Measurements from ENCODE around the gene CARD6. TPM values are rescaled to one million over a fixed set of nuclear protein-coding genes. Genes with fewer than 3 reads are reported as not detected.
A peak's percentile ranks its signal among the peaks of the same experiment; 100 is the strongest.

CARD6 gene
- total and polyA plus RNA-seq, 9 of the 15 experiments (the other 6 are each of a cell fraction or from before 2014, with no cell fraction given), result 3.5 to 8.3 (median 5.9) TPM

- TF ChIP-seq NFATC3 (IDR thresholded peaks at IDR 0.05), result peak; percentile 94; the same call in 1 of the 2 replicates
- TF ChIP-seq UBTF (IDR thresholded peaks at IDR 0.05; ENCODE audit: borderline replicate concordance in 1 of 2, low read depth in 2 of 2, low read length in 2 of 2), result no peak
- TF ChIP-seq ZNF830 (CRISPR knock-in tag; IDR thresholded peaks at IDR 0.05), result peak; percentile 67; the same call in 1 of the 2 replicates
- TF ChIP-seq FOXP1 (CRISPR knock-in tag; IDR thresholded peaks at IDR 0.05), result peak; percentile 91
- peak; percentile 98; the same call in 1 of the 2 replicates for TF ChIP-seq KAT7 (CRISPR knock-in tag; IDR thresholded peaks at IDR 0.05; ENCODE audit: borderline replicate concordance)
- peak; percentile 100 for TF ChIP-seq NR2C1 (IDR thresholded peaks at IDR 0.05)
- TF ChIP-seq NR2C1 (tag; IDR thresholded peaks at IDR 0.05), result peak; percentile 100
- TF ChIP-seq NFRKB (IDR thresholded peaks at IDR 0.05; ENCODE audit: low read depth), result peak; percentile 95
- TF ChIP-seq PTTG1 (tag; IDR thresholded peaks at IDR 0.05; ENCODE audit: low read depth), result no peak
- TF ChIP-seq ARID4B (CRISPR knock-in tag; IDR thresholded peaks at IDR 0.05), result peak; percentile 92
- no peak for TF ChIP-seq MECOM (CRISPR knock-in tag; IDR thresholded peaks at IDR 0.05)
- peak; percentile 98 for TF ChIP-seq POLR2AphosphoS5 (IDR thresholded peaks at IDR 0.05; ENCODE audit: control insufficient read depth, insufficient read depth, low read depth, low read length)
- TF ChIP-seq MCM7 (IDR thresholded peaks at IDR 0.05), result peak in 1 of 2 experiments; percentile 55; a peak in 1 of 4 replicates
- TF ChIP-seq MCM5 (IDR thresholded peaks at IDR 0.05; ENCODE audit: low read depth), result no peak
- TF ChIP-seq MYC (IDR thresholded peaks at IDR 0.05; ENCODE audit: low read depth, low read length), result peak; percentile 99
- peak; percentile 84 for TF ChIP-seq MYC (CRISPR knock-in tag; IDR thresholded peaks at IDR 0.05; ENCODE audit: borderline replicate concordance, low read depth)
- TF ChIP-seq FOXA1 (IDR thresholded peaks at IDR 0.05; ENCODE audit: borderline replicate concordance), result no peak
- no peak for TF ChIP-seq PHB (CRISPR knock-in tag; IDR thresholded peaks at IDR 0.05)
- no peak for TF ChIP-seq E2F3 (CRISPR knock-in tag; IDR thresholded peaks at IDR 0.05)
- TF ChIP-seq IRF1 (CRISPR knock-in tag; IDR thresholded peaks at IDR 0.05; ENCODE audit: borderline replicate concordance), result no peak
- TF ChIP-seq RBM34 (IDR thresholded peaks at IDR 0.05; ENCODE audit: borderline replicate concordance, insufficient read depth, low read length), result no peak
- TF ChIP-seq CBFA2T2 (conservative IDR thresholded peaks at IDR 0.05), result no peak
These were observed 6.0 kb upstream of the CARD6 start, which contains the start of gene RPL37 (continued) for GRCh38 chr5:40834849-40835787.
